Naive thymus-derived CD4-positive, alpha-beta T cell (primary cell): ENCODE results near the gene VSTM4. TPM values are rescaled to one million over a fixed set of nuclear protein-coding genes. Genes with fewer than 3 reads are reported as not detected.

Source experiments
- ATAC-seq: fragments of 150-1000 bp; cut with Tn5 transposase; 2 replicates; pipeline ENCODE4 v1.10.0; 2021; ENCODE audit warnings: mild to moderate bottlenecking, moderate library complexity
- CTCF ChIA-PET: fragments of 350-600 bp; sonication (Branson Sonifier 250); formaldehyde crosslinking; loops from one replicate; lab custom pipeline; 2021; ENCODE audit warnings: antibody characterized with exemption; lab: Charles Lee
- POLR2A ChIA-PET: fragments of 350-600 bp; sonication (Branson Sonifier 250); formaldehyde crosslinking; loops from one replicate; lab custom pipeline; 2021; ENCODE audit warnings: antibody characterized with exemption, inconsistent platforms; lab: Charles Lee
- DNase-seq, 9 donors: peaks; one replicate each; pipeline versions ENCODE4 v3.0.0 to v3.0.0-alpha.2; 2020 to 2022; ENCODE audit warnings: mixed read lengths in 1 of 9
- H3K27ac ChIP-seq: one replicate; pipeline ENCODE4 v1.7.0; 2013; ENCODE audit warnings: mild to moderate bottlenecking, low read depth, low read length, moderate library complexity
- H3K27me3 ChIP-seq, 2 donors: one replicate each; pipeline ENCODE4 v1.7.0; 2013; ENCODE audit warnings: low read length in 2 of 2, mild to moderate bottlenecking in 2 of 2, moderate library complexity in 2 of 2; ENCODE audit not compliant: control insufficient read depth in 2 of 2, insufficient read depth in 2 of 2
- H3K36me3 ChIP-seq, 3 experiments: 1 replicate in 2 of 3; 2 replicates in 1 of 3; pipeline ENCODE4 v1.7.0; 2013; ENCODE audit warnings: low read length in 3 of 3, mild to moderate bottlenecking in 3 of 3, moderate library complexity in 1 of 3; ENCODE audit not compliant: insufficient read depth in 3 of 3, control insufficient read depth in 2 of 3
- H3K4me1 ChIP-seq, 2 donors: one replicate each; pipeline ENCODE4 v1.7.0; 2013; ENCODE audit warnings: low read length in 2 of 2, mild to moderate bottlenecking in 2 of 2, moderate library complexity in 1 of 2; ENCODE audit not compliant: control insufficient read depth in 2 of 2, insufficient read depth in 2 of 2
- H3K4me3 ChIP-seq: 2 replicates; pipeline ENCODE4 v1.7.0; 2013; ENCODE audit warnings: mild to moderate bottlenecking, low read length
- H3K9me3 ChIP-seq, 3 experiments: 1 replicate in 2 of 3; 2 replicates in 1 of 3; pipeline ENCODE4 v1.7.0; 2013; ENCODE audit warnings: low read length in 3 of 3; ENCODE audit not compliant: control insufficient read depth in 2 of 3
- H3K27ac Mint-ChIP-seq, 9 donors: one replicate each; pipeline ENCODE4 v1.8.0; 2020 to 2022; ENCODE audit warnings: mixed read lengths in 9 of 9, mild to moderate bottlenecking in 8 of 9, moderate library complexity in 5 of 9, inconsistent platforms in 2 of 9
- H3K27me3 Mint-ChIP-seq, 5 donors: one replicate each; pipeline ENCODE4 v1.8.0; 2021 to 2022; ENCODE audit warnings: mixed read lengths in 5 of 5, mild to moderate bottlenecking in 1 of 5
- H3K36me3 Mint-ChIP-seq, 5 donors: one replicate each; pipeline ENCODE4 v1.8.0; 2020 to 2022; ENCODE audit warnings: mixed read lengths in 5 of 5, mild to moderate bottlenecking in 3 of 5, inconsistent platforms in 1 of 5
- H3K4me1 Mint-ChIP-seq, 7 donors: one replicate each; pipeline ENCODE4 v1.8.0; 2020 to 2022; ENCODE audit warnings: mixed read lengths in 7 of 7, mild to moderate bottlenecking in 3 of 7, inconsistent platforms in 1 of 7
- H3K4me3 Mint-ChIP-seq, 10 donors: one replicate each; pipeline ENCODE4 v1.8.0; 2020 to 2022; ENCODE audit warnings: mild to moderate bottlenecking in 10 of 10, mixed read lengths in 10 of 10, moderate library complexity in 6 of 10, inconsistent platforms in 2 of 10
- H3K9me3 Mint-ChIP-seq, 11 donors: one replicate each; pipeline ENCODE4 v1.8.0; 2020 to 2022; ENCODE audit warnings: mixed read lengths in 11 of 11, mild to moderate bottlenecking in 4 of 11, inconsistent platforms in 1 of 11, moderate library complexity in 1 of 11
- intact Hi-C, 2 donors: fragments of 100-400 bp; cut with micrococcal nuclease; formaldehyde crosslinking; loops; one replicate each; pipeline ENCODE4 v1.15.1; 2023
- polyA plus RNA-seq, 2 donors: library from polyadenylated mRNA; unstranded; fragments of 300-500 nt; fragmentation: Illumina TruSeq; gene quantifications; one replicate each; pipeline ENCODE4 v1.2.3, GENCODE V29; 2021
- total RNA-seq, 6 experiments: library from RNA in 5 of 6; stranded (reverse) in 5 of 6; gene quantifications; 1 replicate in 5 of 6; 2 replicates in 1 of 6; pipeline ENCODE4 v1.2.3 and lab custom pipeline; 2021 to 2026

Gene VSTM4
- total and polyA plus RNA-seq, 7 experiments from 2014 or later, result 0.12 TPM; not detected in 6

- peaks cover 0 to 10% (median 0%) of the 10 kb centered on the region in 7 donors for H3K4me1 Mint-ChIP-seq
- intact Hi-C loops, result no loop called here
- CTCF ChIA-PET, result no interaction called here
Observed at GRCh38 chr10:49072166-49072885, 43.0 kb downstream of the VSTM4 start.

GRCh38 chr10:49071160-49071761, 44.1 kb downstream of the VSTM4 start:
- CTCF ChIA-PET, result no interaction called here
- Mint-ChIP-seq H3K4me3 (peak overlapping the region in 1 of 10 donors; percentile 10), H3K4me1 (peaks cover 0 to 2% (median 0%) of the 10 kb centered on the region in 7 donors), H3K36me3 (peaks cover 0 to 4% (median 0%) of the 10 kb centered on the region in 5 donors), H3K27ac (no peak overlapping the region), H3K27me3 (peaks cover 0 to 9% (median 5%) of the 10 kb centered on the region in 5 donors), H3K9me3 (peaks cover 0 to 5% (median 0%) of the 10 kb centered on the region in 11 donors)
- ATAC-seq, result no peak
- no peaks in the 10 kb centered on the region for H3K27me3 ChIP-seq
- no peak overlapping the region for H3K4me3 ChIP-seq
- intact Hi-C loops, result no loop called here
- H3K27ac ChIP-seq, result no peak overlapping the region
- H3K9me3 ChIP-seq, result no peaks in the 10 kb centered on the region
- DNase-seq, result no peak
- H3K4me1 ChIP-seq, result no peaks in the 10 kb centered on the region
- POLR2A ChIA-PET, result no interaction called here
- no peaks in the 10 kb centered on the region for H3K36me3 ChIP-seq

More at GRCh38 chr10:49072166-49072885, 43.0 kb downstream of the VSTM4 start:
- H3K27ac Mint-ChIP-seq, result peak overlapping the region in 1 of 9 donors; percentile 30
- H3K4me3 Mint-ChIP-seq, result no peak overlapping the region
- no peaks in the 10 kb centered on the region for H3K4me1 ChIP-seq
- DNase-seq (no peak), ATAC-seq (no peak)
- no peak overlapping the region for H3K27ac ChIP-seq
- no peaks in the 10 kb centered on the region for H3K36me3 ChIP-seq
- H3K27me3 Mint-ChIP-seq, result peaks cover 0 to 20% (median 10%) of the 10 kb centered on the region in 5 donors
- no peak overlapping the region for H3K4me3 ChIP-seq
- POLR2A ChIA-PET, result no interaction called here
- H3K36me3 Mint-ChIP-seq, result peaks cover 0 to 4% (median 0%) of the 10 kb centered on the region in 5 donors
- no peaks in the 10 kb centered on the region for H3K9me3 ChIP-seq
- H3K9me3 Mint-ChIP-seq, result peaks cover 0 to 5% (median 0%) of the 10 kb centered on the region in 11 donors
- H3K27me3 ChIP-seq, result no peaks in the 10 kb centered on the region

GRCh38 chr10:49070701-49071100, 44.6 kb downstream of the VSTM4 start:
- no peaks in the 10 kb centered on the region for H3K9me3 ChIP-seq
- Mint-ChIP-seq H3K4me3 (peak overlapping the region in 1 of 10 donors; percentile 10), H3K27me3 (peaks cover 0 to 8% (median 4%) of the 10 kb centered on the region in 5 donors), H3K27ac (no peak overlapping the region), H3K4me1 (no peaks in the 10 kb centered on the region), H3K36me3 (peaks cover 0 to 4% (median 0%) of the 10 kb centered on the region in 5 donors), H3K9me3 (peaks cover 0 to 5% (median 0%) of the 10 kb centered on the region in 11 donors)
- no peaks in the 10 kb centered on the region for H3K4me1 ChIP-seq
- no peak overlapping the region for H3K4me3 ChIP-seq
- DNase-seq (no peak), ATAC-seq (no peak)
- POLR2A ChIA-PET, result no interaction called here
- CTCF ChIA-PET, result no interaction called here
- no peak overlapping the region for H3K27ac ChIP-seq
- H3K27me3 ChIP-seq, result no peaks in the 10 kb centered on the region
- intact Hi-C loops, result no loop called here
- H3K36me3 ChIP-seq, result no peaks in the 10 kb centered on the region

GRCh38 chr10:49068672-49069217, 46.6 kb downstream of the VSTM4 start:
- no peak overlapping the region for H3K4me3 ChIP-seq

GRCh38 chr10:49068209-49068608, 47.1 kb downstream of the VSTM4 start:
- H3K4me1 Mint-ChIP-seq, result no peaks in the 10 kb centered on the region
- H3K27ac ChIP-seq, result no peak overlapping the region
- peaks cover 0 to 10% (median 5%) of the 10 kb centered on the region in 11 donors for H3K9me3 Mint-ChIP-seq
- no peaks in the 10 kb centered on the region for H3K4me1 ChIP-seq
- H3K36me3 ChIP-seq, result no peaks in the 10 kb centered on the region
- no peak overlapping the region for H3K27ac Mint-ChIP-seq
- no peak for ATAC-seq
- intact Hi-C loops, result no loop called here
- peaks cover 0 to 4% (median 0%) of the 10 kb centered on the region in 5 donors for H3K36me3 Mint-ChIP-seq
- H3K4me3 Mint-ChIP-seq, result no peak overlapping the region
- ChIA-PET POLR2A (no interaction called here), CTCF (no interaction called here)
- H3K27me3 ChIP-seq, result no peaks in the 10 kb centered on the region
- H3K9me3 ChIP-seq, result peaks cover 0 to 2% (median 0%) of the 10 kb centered on the region in 3 experiments
- H3K27me3 Mint-ChIP-seq, result peaks cover 5 to 19% (median 6%) of the 10 kb centered on the region in 5 donors
- no peak overlapping the region for H3K4me3 ChIP-seq
- DNase-seq, result no peak

More at GRCh38 chr10:49068672-49069217, 46.6 kb downstream of the VSTM4 start:
- H3K36me3 ChIP-seq, result no peaks in the 10 kb centered on the region
- ChIA-PET POLR2A (no interaction called here), CTCF (no interaction called here)
- ATAC-seq, result no peak
- Mint-ChIP-seq H3K4me1 (no peaks in the 10 kb centered on the region), H3K9me3 (peaks cover 0 to 5% (median 3%) of the 10 kb centered on the region in 11 donors), H3K27me3 (peaks cover 3 to 14% (median 5%) of the 10 kb centered on the region in 5 donors), H3K27ac (no peak overlapping the region), H3K36me3 (peaks cover 0 to 4% (median 0%) of the 10 kb centered on the region in 5 donors), H3K4me3 (no peak overlapping the region)
- H3K9me3 ChIP-seq, result no peaks in the 10 kb centered on the region
- H3K27ac ChIP-seq, result no peak overlapping the region
- DNase-seq, result no peak
- H3K27me3 ChIP-seq, result no peaks in the 10 kb centered on the region
- no peaks in the 10 kb centered on the region for H3K4me1 ChIP-seq
- intact Hi-C loops, result no loop called here

- ChIA-PET POLR2A (no interaction called here), CTCF (no interaction called here)
- DNase-seq (no peak), ATAC-seq (no peak)
- Mint-ChIP-seq H3K27ac (no peak overlapping the region), H3K4me1 (no peaks in the 10 kb centered on the region), H3K9me3 (peaks cover 3 to 17% (median 11%) of the 10 kb centered on the region in 11 donors), H3K27me3 (peaks cover 6 to 19% (median 8%) of the 10 kb centered on the region in 5 donors), H3K4me3 (no peak overlapping the region), H3K36me3 (peaks cover 0 to 2% (median 0%) of the 10 kb centered on the region in 5 donors)
- intact Hi-C loops, result no loop called here
- Histone ChIP-seq H3K4me3 (no peak overlapping the region), H3K27ac (no peak overlapping the region), H3K4me1 (no peaks in the 10 kb centered on the region), H3K36me3 (no peaks in the 10 kb centered on the region), H3K27me3 (no peaks in the 10 kb centered on the region), H3K9me3 (peaks cover 0 to 9% (median 0%) of the 10 kb centered on the region in 3 experiments)
Observed at GRCh38 chr10:49066944-49067730, 48.2 kb downstream of the VSTM4 start.
